GM06990 (cell line): Measurements from ENCODE around the gene PTPRM.

Experiments
- DNase-seq: peaks from one replicate; pipeline ENCODE4 v3.0.0-alpha.2; 2011; ENCODE audit not compliant: insufficient read length; ENCODE audit errors: extremely low read depth
- H3K27me3 ChIP-seq: replicated peaks from 2 replicates; pipeline ENCODE4 v1.6.0; 2011; ENCODE audit warnings: low read length; ENCODE audit not compliant: control insufficient read depth, insufficient read depth
- H3K36me3 ChIP-seq: 2 replicates; pipeline ENCODE4 v1.5.1; 2011; ENCODE audit warnings: low read length; ENCODE audit not compliant: control insufficient read depth, insufficient read depth
- H3K4me3 ChIP-seq: replicated peaks from 2 replicates; pipeline ENCODE4 v1.5.1; 2011; ENCODE audit warnings: low read depth, mild to moderate bottlenecking, control low read depth, low read length
- TF ChIP-seq, protein P1 (sequence below): IDR thresholded peaks from 2 replicates; pipeline ENCODE4 v1.5.1; 2011; ENCODE audit warnings: low read length, control low read depth, mild to moderate bottlenecking, inconsistent platforms; ENCODE audit not compliant: insufficient read depth, poor library complexity, severe bottlenecking

PTPRM gene

DNA sequence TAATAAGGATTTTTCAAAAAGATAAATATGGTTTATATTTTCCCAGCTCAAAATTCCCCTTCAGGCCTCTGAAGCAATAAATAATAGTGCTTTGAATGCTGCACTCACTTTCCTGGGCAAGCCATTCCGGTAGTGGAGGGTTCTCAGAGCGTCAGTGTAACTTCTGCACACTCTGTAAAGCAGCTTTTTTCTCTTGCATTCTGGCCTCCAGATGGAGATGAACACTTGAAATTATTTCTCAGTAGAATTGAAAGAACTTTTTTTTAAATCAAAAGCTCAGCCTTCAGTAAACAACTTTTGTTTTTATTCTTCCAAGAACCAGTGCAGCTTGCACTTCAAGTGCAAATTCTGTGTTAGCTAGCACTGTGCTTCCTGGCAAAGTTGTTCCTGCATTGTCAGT is 761.0 kb downstream of the PTPRM start:
- H3K4me3 ChIP-seq, result no peak overlapping the region
- no peaks in the 10 kb centered on the region for H3K27me3 ChIP-seq
- TF ChIP-seq, protein P1, sequence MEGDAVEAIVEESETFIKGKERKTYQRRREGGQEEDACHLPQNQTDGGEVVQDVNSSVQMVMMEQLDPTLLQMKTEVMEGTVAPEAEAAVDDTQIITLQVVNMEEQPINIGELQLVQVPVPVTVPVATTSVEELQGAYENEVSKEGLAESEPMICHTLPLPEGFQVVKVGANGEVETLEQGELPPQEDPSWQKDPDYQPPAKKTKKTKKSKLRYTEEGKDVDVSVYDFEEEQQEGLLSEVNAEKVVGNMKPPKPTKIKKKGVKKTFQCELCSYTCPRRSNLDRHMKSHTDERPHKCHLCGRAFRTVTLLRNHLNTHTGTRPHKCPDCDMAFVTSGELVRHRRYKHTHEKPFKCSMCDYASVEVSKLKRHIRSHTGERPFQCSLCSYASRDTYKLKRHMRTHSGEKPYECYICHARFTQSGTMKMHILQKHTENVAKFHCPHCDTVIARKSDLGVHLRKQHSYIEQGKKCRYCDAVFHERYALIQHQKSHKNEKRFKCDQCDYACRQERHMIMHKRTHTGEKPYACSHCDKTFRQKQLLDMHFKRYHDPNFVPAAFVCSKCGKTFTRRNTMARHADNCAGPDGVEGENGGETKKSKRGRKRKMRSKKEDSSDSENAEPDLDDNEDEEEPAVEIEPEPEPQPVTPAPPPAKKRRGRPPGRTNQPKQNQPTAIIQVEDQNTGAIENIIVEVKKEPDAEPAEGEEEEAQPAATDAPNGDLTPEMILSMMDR, result no peak
- no peaks in the 10 kb centered on the region for H3K36me3 ChIP-seq
- no peak for DNase-seq

DNA sequence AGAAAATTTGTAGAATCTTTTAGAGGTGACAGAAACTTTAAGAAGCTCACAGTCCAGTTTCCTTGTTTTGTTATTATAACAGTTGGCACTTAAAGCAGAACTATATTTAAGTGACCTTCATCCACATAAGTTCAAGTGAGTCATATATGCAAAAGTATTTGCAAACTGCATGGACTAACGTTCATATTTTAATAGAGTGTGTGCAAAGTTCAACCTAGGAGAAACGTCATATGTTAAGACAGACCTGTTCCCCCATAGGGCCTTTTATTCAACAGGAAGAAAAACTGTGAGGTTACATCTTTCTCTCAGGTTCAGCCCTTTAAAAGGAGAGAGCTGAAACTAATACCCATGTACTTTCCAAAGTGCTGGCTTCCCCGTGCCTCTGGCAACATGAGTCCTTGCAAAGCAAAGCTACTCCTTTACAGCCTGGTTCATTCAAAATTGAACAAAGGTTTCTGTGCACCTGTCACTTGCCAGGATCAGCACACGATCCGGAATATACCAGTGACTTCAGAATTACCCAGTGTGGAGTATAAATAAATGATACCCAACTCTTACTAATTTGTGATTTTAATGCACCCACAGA is 762.2 kb downstream of the PTPRM start:
- Histone ChIP-seq H3K27me3 (no peaks in the 10 kb centered on the region), H3K36me3 (no peaks in the 10 kb centered on the region), H3K4me3 (no peak overlapping the region)
- DNase-seq, result no peak
- TF ChIP-seq, protein P1, result no peak

DNA sequence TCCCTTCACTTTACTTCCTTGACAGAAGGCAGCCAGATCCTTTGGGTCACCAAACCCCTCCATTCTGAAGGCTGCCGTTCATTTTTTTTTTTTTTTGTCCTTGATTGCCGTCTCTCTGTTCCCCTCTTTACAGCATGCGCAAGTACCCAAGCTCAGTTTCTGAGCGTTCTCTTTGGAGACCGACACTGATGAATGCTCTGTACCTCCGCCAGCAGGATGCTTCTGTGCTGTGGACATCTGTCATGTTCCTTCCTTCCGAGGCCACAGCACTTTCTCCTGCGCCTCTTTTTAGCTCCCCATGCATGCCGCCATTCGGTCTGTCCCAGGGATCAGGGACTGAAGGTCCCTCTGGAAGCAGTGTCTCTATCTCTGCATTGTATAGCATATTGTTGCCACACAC is 763.5 kb downstream of the PTPRM start:
- Histone ChIP-seq H3K27me3 (no peaks in the 10 kb centered on the region), H3K36me3 (no peaks in the 10 kb centered on the region), H3K4me3 (no peak overlapping the region)
- TF ChIP-seq, protein P1, result no peak
- DNase-seq, result no peak

DNA sequence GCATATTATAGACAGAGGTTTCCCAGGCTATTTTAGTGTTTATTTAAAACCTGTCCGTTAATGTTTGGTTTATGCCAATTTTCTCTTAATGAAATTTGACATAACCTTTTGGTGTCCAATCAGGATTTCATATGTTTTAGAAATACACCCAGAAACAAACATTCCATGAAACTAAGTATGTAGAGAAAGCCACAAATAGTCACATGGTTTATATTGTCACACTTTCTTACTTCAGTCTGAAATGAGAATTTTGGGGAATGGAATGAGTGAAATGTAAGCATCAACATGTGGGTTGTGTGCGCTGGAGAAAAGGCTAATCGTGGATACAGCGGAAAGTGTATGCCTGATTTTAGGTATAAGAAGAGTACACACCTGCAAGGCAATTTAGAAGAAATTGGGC is 765.2 kb downstream of the PTPRM start:
- H3K4me3 ChIP-seq, result no peak overlapping the region
- no peak for DNase-seq
- TF ChIP-seq, protein P1, result no peak
- no peaks in the 10 kb centered on the region for H3K27me3 ChIP-seq
- no peaks in the 10 kb centered on the region for H3K36me3 ChIP-seq

DNA sequence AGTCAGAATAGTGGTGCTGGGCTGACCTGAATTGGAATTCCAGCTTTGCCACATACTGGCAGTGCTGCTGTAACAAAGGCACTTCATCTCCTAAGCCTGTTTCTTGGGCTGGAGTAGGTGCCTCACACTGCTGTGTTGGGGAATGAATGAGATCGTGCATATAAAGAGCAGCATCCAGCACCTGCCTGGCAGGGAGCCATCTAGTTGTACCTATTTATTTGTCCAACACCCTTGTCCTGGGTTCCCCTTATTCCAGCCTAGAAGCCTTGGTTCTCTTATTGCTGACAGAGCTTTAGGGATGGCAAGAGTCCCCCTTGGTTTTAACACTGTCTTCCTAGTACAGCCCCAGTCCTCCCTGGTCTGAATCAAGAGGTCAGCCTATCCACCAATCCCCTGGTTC is 766.8 kb downstream of the PTPRM start:
- Histone ChIP-seq H3K36me3 (no peaks in the 10 kb centered on the region), H3K4me3 (no peak overlapping the region), H3K27me3 (no peaks in the 10 kb centered on the region)
- DNase-seq, result no peak
- TF ChIP-seq, protein P1, result no peak

DNA sequence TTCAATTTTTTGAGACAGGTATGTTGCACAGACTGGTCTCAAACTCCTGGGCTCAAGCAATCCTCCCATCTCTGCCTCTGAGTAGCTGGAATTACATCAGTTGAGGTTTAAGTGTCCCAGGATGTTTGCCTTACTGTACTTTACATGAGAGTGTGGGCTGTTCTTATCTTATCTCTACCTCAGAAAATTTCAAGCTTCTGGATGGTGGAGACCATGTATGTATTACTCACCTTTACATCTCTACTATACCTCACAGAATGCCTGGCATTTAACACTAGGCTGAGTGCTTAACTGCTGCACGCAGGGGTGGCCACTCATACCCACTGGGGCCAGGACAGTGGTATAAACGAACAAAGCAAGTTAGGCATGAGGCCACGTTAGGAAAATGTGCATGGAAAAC is 770.1 kb downstream of the PTPRM start:
- H3K36me3 ChIP-seq, result no peaks in the 10 kb centered on the region
- TF ChIP-seq, protein P1, result no peak
- no peaks in the 10 kb centered on the region for H3K27me3 ChIP-seq
- H3K4me3 ChIP-seq, result no peak overlapping the region
- no peak for DNase-seq
